HCT116 (cell line): ENCODE results near the gene NDUFS4. TPM values are rescaled to one million over a fixed set of nuclear protein-coding genes. Genes with fewer than 3 reads are reported as not detected.

ENCODE experiments used
- ATAC-seq: fragments of 200-7000 bp; cut with Tn5 transposase; 2 replicates; pipeline ENCODE4 v1.9.1; 2020; ENCODE audit warnings: mild to moderate bottlenecking, moderate library complexity
- BruUV-seq: library from RNA; stranded (reverse); fragments of 400-500 nt; replicated peaks from 2 replicates; lab custom pipeline; 2021; lab: Mats Ljungman, UMichigan
- CTCF ChIA-PET: fragments of 300-600 bp; sonication (Branson Sonifier 250); formaldehyde crosslinking; loops from one replicate; lab custom pipeline; 2021; ENCODE audit warnings: antibody characterized with exemption; lab: Charles Lee
- POLR2A ChIA-PET: fragments of 300-600, 350-600 bp; sonication (Branson Sonifier 250); formaldehyde crosslinking; loops from one replicate; lab custom pipeline; 2021; ENCODE audit warnings: antibody characterized with exemption; lab: Charles Lee
- RAD21 ChIA-PET, 2 experiments: fragments of 300-600 bp; sonication (Branson Sonifier 250); formaldehyde crosslinking; loops; one replicate each; lab custom pipeline; 2023; ENCODE audit warnings: low total read pairs in 2 of 2; ENCODE audit not compliant: uncharacterized antibody in 2 of 2, unreplicated experiment in 2 of 2, low non-redundant PET in 1 of 2; lab: Charles Lee
- DNase-seq: peaks from one replicate; pipeline ENCODE4 v3.0.0-alpha.2; 2010; ENCODE audit warnings: low read depth, low spot score
- H2AFZ ChIP-seq: fragments of 200-600 bp; shearing (Covaris generic), sonication (generic); 2 replicates; pipeline ENCODE4 v1.6.1; 2017; ENCODE audit warnings: low read depth, mixed run types, mixed read lengths, antibody characterized with exemption, low read length; ENCODE audit not compliant: poor library complexity, severe bottlenecking
- H3K27ac ChIP-seq: 2 replicates; pipeline ENCODE4 v1.5.1; 2012; ENCODE audit warnings: low read depth, low read length
- H3K27me3 ChIP-seq: fragments of 200-600 bp; sonication (generic); 2 replicates; pipeline ENCODE4 v1.6.1; 2016; ENCODE audit warnings: mixed run types, low read length, mixed read lengths; ENCODE audit not compliant: insufficient read depth
- H3K36me3 ChIP-seq, 2 experiments: fragments of 200-500 bp in 1 of 2; fragments of 200-600 bp in 1 of 2; sonication (Bioruptor generic) in 1 of 2; sonication (generic) in 1 of 2; 2 replicates each; pipeline versions ENCODE4 v1.5.1 to v1.6.1; 2014 to 2016; ENCODE audit warnings: low read length in 2 of 2, inconsistent platforms in 1 of 2, mixed read lengths in 1 of 2, mixed run types in 1 of 2; ENCODE audit not compliant: insufficient read depth in 2 of 2, control insufficient read depth in 1 of 2
- H3K4me1 ChIP-seq, 2 experiments: fragments of 200-600 bp in 1 of 2; sonication (generic) in 1 of 2; 2 replicates each; pipeline versions ENCODE4 v1.5.1 to v1.6.1; 2012 to 2017; ENCODE audit warnings: low read length in 2 of 2, inconsistent platforms in 1 of 2, mild to moderate bottlenecking in 1 of 2, mixed read lengths in 1 of 2, mixed run types in 1 of 2, moderate library complexity in 1 of 2; ENCODE audit not compliant: insufficient read depth in 2 of 2, control insufficient read depth in 1 of 2
- H3K4me2 ChIP-seq: fragments of 200-600 bp; sonication (generic); 2 replicates; pipeline ENCODE4 v1.6.1; 2017; ENCODE audit warnings: mixed run types, low read length, mixed read lengths
- H3K4me3 ChIP-seq, 2 experiments: fragments of 200-600 bp in 1 of 2; sonication (generic) in 1 of 2; replicated peaks in 1 of 2; 2 replicates each; pipeline ENCODE4 v1.5.1; 2011 to 2016; ENCODE audit warnings: low read length in 2 of 2, control low read depth in 1 of 2, low read depth in 1 of 2, mild to moderate bottlenecking in 1 of 2, mixed read lengths in 1 of 2, mixed run types in 1 of 2
- H3K79me2 ChIP-seq: fragments of 200-600 bp; sonication (generic); 2 replicates; pipeline ENCODE4 v1.6.1; 2017; ENCODE audit warnings: mild to moderate bottlenecking, mixed run types, low read length, moderate library complexity, mixed read lengths; ENCODE audit not compliant: insufficient read depth
- H3K9ac ChIP-seq: fragments of 200-600 bp; sonication (generic); 2 replicates; pipeline ENCODE4 v1.6.1; 2016; ENCODE audit warnings: low read length, mixed read lengths
- H3K9me2 ChIP-seq: fragments of 200-600 bp; sonication (generic), shearing (Covaris generic); 2 replicates; pipeline ENCODE4 v1.6.1; 2017; ENCODE audit warnings: mixed run types, mild to moderate bottlenecking, moderate library complexity; ENCODE audit not compliant: insufficient read depth
- H3K9me3 ChIP-seq, 2 experiments: fragments of 200-500 bp in 1 of 2; fragments of 200-600 bp in 1 of 2; sonication (Bioruptor generic) in 1 of 2; sonication (generic) in 1 of 2; 2 replicates each; pipeline ENCODE4 v1.6.1; 2014 to 2017; ENCODE audit warnings: low read length in 2 of 2, mixed read lengths in 2 of 2, inconsistent platforms in 1 of 2, low read depth in 1 of 2, mild to moderate bottlenecking in 1 of 2, mixed run types in 1 of 2, moderate library complexity in 1 of 2; ENCODE audit not compliant: control insufficient read depth in 1 of 2, insufficient read depth in 1 of 2
- H4K20me1 ChIP-seq: fragments of 200-600 bp; sonication (generic), shearing (Covaris generic); 2 replicates; pipeline ENCODE4 v1.6.1; 2017; ENCODE audit warnings: mixed run types, mild to moderate bottlenecking, moderate library complexity; ENCODE audit not compliant: insufficient read depth
- CBX3 ChIP-seq: IDR thresholded peaks from 2 replicates; pipeline ENCODE4 v1.6.1; 2012; ENCODE audit warnings: low read depth
- ELF1 ChIP-seq: IDR thresholded peaks from 2 replicates; pipeline ENCODE4 v1.6.1; 2012; ENCODE audit warnings: low read depth, borderline replicate concordance
- EZH2 ChIP-seq: fragments of 200-600 bp; sonication (generic); IDR thresholded peaks from 2 replicates; pipeline ENCODE4 v1.6.1; 2017; ENCODE audit warnings: antibody characterized with exemption, mixed run types
- EZH2phosphoT487 ChIP-seq: fragments of 200-600 bp; IDR thresholded peaks from 2 replicates; pipeline ENCODE4 v1.6.1; 2018; ENCODE audit warnings: antibody characterized with exemption, borderline replicate concordance
- FOSL1 ChIP-seq: IDR thresholded peaks from 2 replicates; pipeline ENCODE4 v1.6.1; 2012; ENCODE audit warnings: low read depth
- JUND ChIP-seq: IDR thresholded peaks from 2 replicates; pipeline ENCODE4 v1.6.1; 2012
- POLR2A ChIP-seq: IDR thresholded peaks from 2 replicates; pipeline ENCODE4 v1.7.0; 2011; ENCODE audit warnings: borderline replicate concordance; ENCODE audit not compliant: insufficient read depth, insufficient read length; ENCODE audit errors: extremely low read depth
- POLR2AphosphoS5 ChIP-seq: IDR thresholded peaks from 2 replicates; pipeline ENCODE4 v1.6.1; 2011; ENCODE audit warnings: mild to moderate bottlenecking, low read depth, low read length, moderate library complexity
- RAD21 ChIP-seq: IDR thresholded peaks from 2 replicates; pipeline ENCODE4 v1.6.1; 2012; ENCODE audit warnings: low read depth, mild to moderate bottlenecking
- SIN3A ChIP-seq: IDR thresholded peaks from 2 replicates; pipeline ENCODE4 v1.6.1; 2012; ENCODE audit warnings: low read depth
- TCF7L2 ChIP-seq: IDR thresholded peaks from 2 replicates; pipeline ENCODE4 v1.7.0; 2011; ENCODE audit warnings: borderline replicate concordance, inconsistent platforms; ENCODE audit not compliant: insufficient read depth, insufficient read length; ENCODE audit errors: extremely low read depth
- ZFX ChIP-seq: fragments of 450-650 bp; IDR thresholded peaks from 2 replicates; pipeline ENCODE4 v1.6.1; 2017
- intact Hi-C: fragments of 100-400 bp; cut with micrococcal nuclease; formaldehyde crosslinking; loops from 2 replicates; pipeline ENCODE4 v1.10.0; 2022
- total RNA-seq: library from RNA; stranded (reverse); gene quantifications from one replicate; pipeline ENCODE4 v1.2.1, GENCODE V29; 2021; ENCODE audit not compliant: unreplicated experiment
- TF ChIP-seq, protein P1 (sequence below): IDR thresholded peaks from 2 replicates; pipeline ENCODE4 v1.6.1; 2012
- TF ChIP-seq, protein P2 (sequence below), 3 experiments: fragments of 200-600 bp in 1 of 3; sonication (generic) in 1 of 3; IDR thresholded peaks in 2 of 3; conservative IDR thresholded peaks in 1 of 3; 2 replicates each; pipeline ENCODE4 v1.5.1; 2012 to 2017; ENCODE audit warnings: low read depth in 2 of 3, low read length in 2 of 3, antibody characterized with exemption in 1 of 3, borderline replicate concordance in 1 of 3, control low read depth in 1 of 3, mild to moderate bottlenecking in 1 of 3, mixed read lengths in 1 of 3, mixed run types in 1 of 3, moderate library complexity in 1 of 3; ENCODE audit not compliant: insufficient read depth in 1 of 3
- TF ChIP-seq, protein P3 (sequence below): IDR thresholded peaks from 2 replicates; pipeline ENCODE4 v1.6.1; 2012

NDUFS4 gene
- total RNA-seq, 1 experiment from 2014 or later, result 91.4 TPM

DNA sequence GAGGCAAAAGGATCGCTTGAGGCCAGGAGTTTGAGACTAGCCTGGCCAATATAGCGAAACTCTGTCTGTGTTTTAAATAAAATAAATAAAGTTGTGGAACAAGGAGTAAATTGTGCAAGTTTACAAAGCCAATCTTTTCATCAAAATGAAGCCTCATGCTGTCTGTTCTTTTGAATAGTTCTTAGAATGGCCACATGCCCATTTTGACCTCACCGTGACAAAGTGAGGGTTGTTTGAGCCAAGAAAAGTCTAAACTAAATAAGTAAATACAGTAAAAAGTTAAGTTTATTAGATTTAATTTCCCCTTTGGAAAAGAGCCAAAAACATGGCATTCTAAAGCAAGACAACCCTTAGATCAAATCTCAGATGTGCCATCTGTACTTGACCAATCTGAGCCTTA, 165.7 kb downstream of the NDUFS4 start:
- Histone ChIP-seq H3K9me2 (no peaks in the 10 kb centered on the region), H3K27ac (no peak overlapping the region), H3K27me3 (no peaks in the 10 kb centered on the region), H3K4me3 (no peak overlapping the region), H3K4me1 (no peaks in the 10 kb centered on the region), H3K9me3 (no peaks in the 10 kb centered on the region), H3K36me3 (no peaks in the 10 kb centered on the region), H3K4me2 (no peak overlapping the region), H2AFZ (no peak overlapping the region), H3K79me2 (no peaks in the 10 kb centered on the region), H3K9ac (no peak overlapping the region), H4K20me1 (no peaks in the 10 kb centered on the region)
- RAD21 ChIA-PET, result no interaction called here
- DNase-seq (no peak), ATAC-seq (no peak)
- CTCF ChIA-PET, result no interaction called here
- intact Hi-C loops, result no loop called here
- POLR2A ChIA-PET, result no interaction called here
- TF ChIP-seq, protein P1, sequence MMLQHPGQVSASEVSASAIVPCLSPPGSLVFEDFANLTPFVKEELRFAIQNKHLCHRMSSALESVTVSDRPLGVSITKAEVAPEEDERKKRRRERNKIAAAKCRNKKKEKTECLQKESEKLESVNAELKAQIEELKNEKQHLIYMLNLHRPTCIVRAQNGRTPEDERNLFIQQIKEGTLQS, result no peak
- TF ChIP-seq RAD21 (no peak), EZH2phosphoT487 (no peak), POLR2AphosphoS5 (no peak), SIN3A (no peak), EZH2 (no peak)
- no TSS peak for BruUV-seq

DNA sequence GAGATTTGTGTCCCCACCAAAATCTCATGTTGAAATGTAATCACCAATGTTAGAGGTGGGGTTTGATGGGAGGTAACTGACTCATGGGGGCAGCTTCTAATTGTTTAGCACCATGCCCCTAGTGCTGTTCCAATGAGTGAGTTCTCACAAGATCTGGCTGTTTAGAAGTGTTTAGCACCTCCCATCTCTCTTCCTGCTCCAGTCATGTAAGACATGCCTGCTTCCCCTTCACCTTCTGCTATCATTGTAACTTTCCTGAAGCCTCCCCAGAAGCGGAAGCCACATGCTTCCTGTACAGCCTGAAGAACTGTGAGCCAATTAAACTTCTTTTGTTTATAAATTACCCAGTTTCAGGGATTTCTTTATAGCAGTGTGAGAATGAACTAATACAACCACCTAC, 170.5 kb downstream of the NDUFS4 start:
- H3K9me3 ChIP-seq, result no peaks in the 10 kb centered on the region
- H3K9me2 ChIP-seq, result no peaks in the 10 kb centered on the region
- no peak for ATAC-seq
- no peaks in the 10 kb centered on the region for H3K79me2 ChIP-seq
- no peaks in the 10 kb centered on the region for H3K36me3 ChIP-seq
- no peak overlapping the region for H3K27ac ChIP-seq
- H3K4me3 ChIP-seq, result no peak overlapping the region
- TF ChIP-seq POLR2A (no peak), TCF7L2 (no peak), JUND (no peak), ZFX (no peak), EZH2phosphoT487 (no peak), SIN3A (no peak), ELF1 (no peak), CBX3 (no peak), FOSL1 (no peak)
- TF ChIP-seq, protein P2, sequence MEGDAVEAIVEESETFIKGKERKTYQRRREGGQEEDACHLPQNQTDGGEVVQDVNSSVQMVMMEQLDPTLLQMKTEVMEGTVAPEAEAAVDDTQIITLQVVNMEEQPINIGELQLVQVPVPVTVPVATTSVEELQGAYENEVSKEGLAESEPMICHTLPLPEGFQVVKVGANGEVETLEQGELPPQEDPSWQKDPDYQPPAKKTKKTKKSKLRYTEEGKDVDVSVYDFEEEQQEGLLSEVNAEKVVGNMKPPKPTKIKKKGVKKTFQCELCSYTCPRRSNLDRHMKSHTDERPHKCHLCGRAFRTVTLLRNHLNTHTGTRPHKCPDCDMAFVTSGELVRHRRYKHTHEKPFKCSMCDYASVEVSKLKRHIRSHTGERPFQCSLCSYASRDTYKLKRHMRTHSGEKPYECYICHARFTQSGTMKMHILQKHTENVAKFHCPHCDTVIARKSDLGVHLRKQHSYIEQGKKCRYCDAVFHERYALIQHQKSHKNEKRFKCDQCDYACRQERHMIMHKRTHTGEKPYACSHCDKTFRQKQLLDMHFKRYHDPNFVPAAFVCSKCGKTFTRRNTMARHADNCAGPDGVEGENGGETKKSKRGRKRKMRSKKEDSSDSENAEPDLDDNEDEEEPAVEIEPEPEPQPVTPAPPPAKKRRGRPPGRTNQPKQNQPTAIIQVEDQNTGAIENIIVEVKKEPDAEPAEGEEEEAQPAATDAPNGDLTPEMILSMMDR (IDR thresholded peaks at IDR 0.05 in 2 of 3, conservative IDR thresholded peaks at IDR 0.05 in 1 of 3; ENCODE audit: borderline replicate concordance in 1 of 3, insufficient read depth in 1 of 3, low read depth in 2 of 3, low read length in 2 of 3), result no peak
- TF ChIP-seq, protein P3, sequence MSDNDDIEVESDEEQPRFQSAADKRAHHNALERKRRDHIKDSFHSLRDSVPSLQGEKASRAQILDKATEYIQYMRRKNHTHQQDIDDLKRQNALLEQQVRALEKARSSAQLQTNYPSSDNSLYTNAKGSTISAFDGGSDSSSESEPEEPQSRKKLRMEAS, result no peak
- TF ChIP-seq, all 23 proteins: peak for 0
- ChIA-PET CTCF (no interaction called here), RAD21 (no interaction called here), POLR2A (no interaction called here)
- H2AFZ ChIP-seq, result no peak overlapping the region
- H4K20me1 ChIP-seq, result no peaks in the 10 kb centered on the region
- no peaks in the 10 kb centered on the region for H3K27me3 ChIP-seq
- no peaks in the 10 kb centered on the region for H3K4me1 ChIP-seq
- BruUV-seq, result no TSS peak
- no peak overlapping the region for H3K4me2 ChIP-seq
- H3K9ac ChIP-seq, result no peak overlapping the region
- intact Hi-C loops, result no loop called here
- DNase-seq, result no peak
